ENCODE data around the gene OPRL1.

GRCh38 chr20:64106981-64107735 is 27.3 kb downstream of the OPRL1 start, which contains the start of gene NPBWR2:
- TF ChIP-seq FOSL1 (IDR thresholded peaks at IDR 0.05; ENCODE audit: insufficient read depth, low read depth, low read length) (no peak), BCL11A (IDR thresholded peaks at IDR 0.05; ENCODE audit: low read depth in 2 of 2, low read length in 2 of 2) (no peak), CHD1 (IDR thresholded peaks at IDR 0.05; ENCODE audit: low read depth, low read length) (no peak)
- TF ChIP-seq, protein P1, sequence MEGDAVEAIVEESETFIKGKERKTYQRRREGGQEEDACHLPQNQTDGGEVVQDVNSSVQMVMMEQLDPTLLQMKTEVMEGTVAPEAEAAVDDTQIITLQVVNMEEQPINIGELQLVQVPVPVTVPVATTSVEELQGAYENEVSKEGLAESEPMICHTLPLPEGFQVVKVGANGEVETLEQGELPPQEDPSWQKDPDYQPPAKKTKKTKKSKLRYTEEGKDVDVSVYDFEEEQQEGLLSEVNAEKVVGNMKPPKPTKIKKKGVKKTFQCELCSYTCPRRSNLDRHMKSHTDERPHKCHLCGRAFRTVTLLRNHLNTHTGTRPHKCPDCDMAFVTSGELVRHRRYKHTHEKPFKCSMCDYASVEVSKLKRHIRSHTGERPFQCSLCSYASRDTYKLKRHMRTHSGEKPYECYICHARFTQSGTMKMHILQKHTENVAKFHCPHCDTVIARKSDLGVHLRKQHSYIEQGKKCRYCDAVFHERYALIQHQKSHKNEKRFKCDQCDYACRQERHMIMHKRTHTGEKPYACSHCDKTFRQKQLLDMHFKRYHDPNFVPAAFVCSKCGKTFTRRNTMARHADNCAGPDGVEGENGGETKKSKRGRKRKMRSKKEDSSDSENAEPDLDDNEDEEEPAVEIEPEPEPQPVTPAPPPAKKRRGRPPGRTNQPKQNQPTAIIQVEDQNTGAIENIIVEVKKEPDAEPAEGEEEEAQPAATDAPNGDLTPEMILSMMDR (IDR thresholded peaks at IDR 0.05; ENCODE audit: control extremely low read depth in 1 of 3, insufficient read depth in 1 of 3, low read depth in 1 of 3, low read length in 3 of 3), result no peak
